Stimulated activated CD4-positive, alpha-beta T cell treated with anti-CD3 and anti-CD28 coated beads, TNF-alpha, amount 100 ng/mL, for 48 hours (primary cell): Measurements from ENCODE around the gene CCL25.

Source experiments
- DNase-seq, 3 donors: peaks; one replicate each; pipeline ENCODE4 v3.0.0-alpha.2; 2020; ENCODE audit warnings: low read depth in 3 of 3

The CCL25 gene

DNA sequence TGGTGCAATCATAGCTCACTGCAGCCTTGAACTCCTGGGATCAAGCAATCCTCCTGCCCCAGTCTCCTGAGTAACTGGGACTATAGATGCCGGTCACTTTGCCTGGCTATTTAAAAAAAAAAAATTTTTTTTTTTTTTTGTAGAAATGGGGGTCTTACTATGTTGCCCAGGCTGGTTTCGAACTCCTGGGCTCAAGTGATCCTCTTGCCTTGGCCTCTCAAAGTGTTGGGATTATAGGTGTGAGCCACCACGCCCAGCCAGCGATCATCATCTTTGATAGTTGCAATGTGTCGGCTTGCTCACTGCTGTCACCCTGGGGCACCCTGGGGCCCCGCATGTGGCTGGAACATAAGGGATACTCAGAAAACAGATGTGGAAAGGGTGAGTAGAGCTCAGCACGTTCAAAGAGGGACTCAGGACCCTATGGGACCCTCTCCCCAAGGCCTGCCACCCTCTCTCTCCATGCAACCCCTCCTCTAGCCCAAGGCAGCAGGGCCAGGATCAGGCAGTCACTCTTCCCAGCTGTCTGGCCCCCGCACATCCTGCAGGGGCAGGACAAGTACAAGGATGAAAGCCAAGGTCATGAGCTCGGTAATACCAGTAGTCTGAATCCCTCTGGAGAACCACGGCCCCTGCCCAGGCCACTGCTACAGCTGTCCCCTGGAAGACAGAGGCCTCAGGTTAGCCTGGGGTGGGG lies 6.5 kb upstream of the CCL25 start:
- DNase-seq, result no peak

DNA sequence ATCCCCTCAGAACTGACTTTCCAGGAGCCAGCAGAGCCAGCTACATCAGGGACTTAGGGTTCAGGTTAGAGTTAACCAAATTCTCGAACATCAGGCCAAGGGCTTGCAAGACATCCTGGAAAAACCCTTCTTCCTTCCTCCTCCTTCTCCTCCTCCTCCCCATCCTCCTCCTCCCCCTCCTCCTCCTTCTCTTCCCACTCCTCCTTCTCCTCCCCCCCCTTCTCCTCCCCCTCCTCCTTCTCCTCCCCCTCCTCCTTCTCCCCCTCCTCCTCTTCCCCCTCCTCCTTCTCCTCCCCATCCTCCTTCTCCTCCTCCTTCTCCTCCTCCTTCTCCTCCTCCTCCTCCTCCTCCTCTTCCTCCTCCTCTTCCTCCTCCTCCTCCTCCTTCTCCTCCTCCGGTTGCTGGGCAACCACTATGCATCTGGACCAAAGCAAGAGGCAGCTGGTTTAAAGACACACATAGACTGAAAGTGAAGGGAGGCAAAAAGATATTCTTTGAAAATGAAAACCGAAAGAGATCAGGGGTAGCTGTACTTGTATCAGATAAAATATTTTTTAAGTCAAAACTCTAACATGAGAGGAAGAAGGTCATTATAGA lies 5.9 kb upstream of the CCL25 start:
- no peak for DNase-seq

DNA sequence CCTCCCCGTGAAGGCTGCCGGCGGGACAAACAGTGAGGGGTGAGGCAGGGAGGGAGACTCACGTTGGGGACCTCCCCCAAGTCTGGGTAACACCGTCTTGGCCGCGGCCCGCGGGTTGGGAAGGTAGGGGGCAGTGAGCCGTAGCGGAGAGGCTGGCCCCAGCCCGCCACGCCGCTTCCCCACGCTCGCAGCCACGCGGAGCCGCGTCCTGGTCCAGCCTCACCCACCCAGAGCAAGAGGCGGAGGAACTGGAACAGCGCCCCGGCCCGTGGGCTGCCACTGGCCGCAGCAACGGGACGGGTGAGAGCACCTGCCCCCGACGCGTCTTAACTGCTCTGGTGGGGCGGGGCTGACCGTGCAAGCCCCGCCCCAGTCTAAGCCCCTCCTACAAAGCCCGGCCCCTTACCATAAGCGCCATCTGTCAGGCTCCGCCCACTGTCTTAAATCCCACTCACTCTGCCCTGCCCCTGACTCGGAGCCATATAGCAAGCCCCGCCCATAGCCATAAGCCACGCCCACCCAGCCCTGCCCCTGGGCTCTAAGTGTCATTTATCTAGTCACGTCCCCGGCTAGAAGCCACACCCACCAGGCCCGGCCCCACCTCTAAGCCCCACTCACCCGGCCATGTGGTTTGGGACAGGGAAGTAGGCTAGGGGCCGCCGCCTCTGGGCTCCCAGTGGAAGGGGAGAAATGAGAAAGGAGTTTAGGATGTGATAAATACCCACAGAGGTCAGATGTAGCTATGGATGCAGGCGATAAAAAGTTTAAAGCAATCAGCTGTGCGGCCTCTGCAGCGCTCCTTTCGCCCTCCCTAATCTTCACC lies 2.1 kb upstream of the CCL25 start:
- DNase-seq, result peak; percentile 87 to 96 (median 95)

DNA sequence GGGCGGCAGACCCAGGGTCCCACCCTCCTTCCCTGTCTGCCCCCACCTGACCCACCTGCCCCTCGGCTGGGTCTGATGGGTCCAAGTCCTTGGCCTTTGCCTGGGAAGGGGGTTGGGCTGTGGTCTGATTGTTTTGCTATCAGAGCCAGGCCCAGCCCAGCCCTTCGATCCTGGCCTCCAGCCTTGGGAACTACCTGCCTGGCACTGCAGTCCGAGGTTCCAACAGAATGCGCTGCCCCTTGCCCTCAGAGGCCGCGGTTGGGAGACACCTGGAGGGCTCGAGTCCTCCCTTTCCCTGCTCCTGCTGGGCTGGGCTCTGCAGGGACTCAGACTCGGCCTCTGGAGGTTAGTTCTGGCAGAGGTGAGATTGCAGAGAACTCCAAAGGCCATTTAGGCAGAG lies 1.6 kb downstream of the CCL25 start:
- no peak for DNase-seq

DNA sequence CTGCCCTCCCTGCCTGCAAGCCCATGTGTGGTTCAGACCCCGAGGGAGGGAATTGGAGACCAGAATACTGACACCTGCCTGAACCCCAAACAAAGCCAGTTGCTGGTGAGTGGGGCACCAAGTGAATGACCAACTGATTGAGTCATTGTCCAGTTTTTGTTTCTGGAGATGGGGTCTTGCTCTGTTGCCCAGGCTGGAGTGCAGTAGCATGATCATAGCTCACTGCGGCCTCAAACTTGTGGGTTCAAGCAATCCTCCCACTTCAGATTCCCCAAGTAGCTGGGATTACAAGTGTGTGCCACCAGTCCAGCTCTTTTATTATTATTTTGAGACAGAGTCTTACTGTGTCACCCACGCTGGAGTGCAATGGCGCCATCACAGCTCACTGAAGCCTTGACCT lies 4.0 kb downstream of the CCL25 start:
- DNase-seq, result no peak

DNA sequence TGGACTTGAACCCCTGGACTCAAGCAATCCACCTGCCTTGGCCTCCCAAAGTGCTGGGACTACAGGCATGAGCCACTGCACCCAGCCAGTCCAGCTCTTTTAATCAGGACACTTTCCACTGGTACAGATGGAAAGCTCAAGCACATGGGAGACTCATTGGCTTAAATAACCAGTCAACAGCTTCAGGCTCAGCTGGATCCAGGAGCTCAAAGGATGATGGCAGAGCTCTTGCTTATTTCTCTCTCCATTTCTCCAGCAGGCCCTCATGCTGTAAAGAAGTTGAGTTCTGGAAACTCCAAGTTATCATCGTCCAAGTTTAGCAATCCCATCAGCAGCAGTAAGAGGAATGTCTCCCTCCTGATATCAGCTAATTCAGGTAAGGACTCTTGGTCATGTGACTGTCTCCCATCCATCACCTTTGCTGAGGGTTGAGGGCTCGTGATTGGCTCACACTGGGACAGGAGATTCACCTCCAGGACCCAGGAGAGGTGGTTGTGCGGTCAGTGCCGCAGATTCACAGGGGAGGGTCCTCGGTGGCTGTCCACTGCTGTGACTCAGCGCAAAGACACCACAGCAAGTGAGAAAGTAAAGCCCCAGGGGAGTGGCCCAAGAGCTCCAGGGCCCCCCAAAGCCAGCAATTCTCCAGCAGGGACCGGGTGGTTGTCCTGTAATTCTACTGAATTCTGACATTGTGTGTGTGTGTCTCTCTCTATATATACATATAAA lies 5.1 kb downstream of the CCL25 start:
- DNase-seq, result no peak

DNA sequence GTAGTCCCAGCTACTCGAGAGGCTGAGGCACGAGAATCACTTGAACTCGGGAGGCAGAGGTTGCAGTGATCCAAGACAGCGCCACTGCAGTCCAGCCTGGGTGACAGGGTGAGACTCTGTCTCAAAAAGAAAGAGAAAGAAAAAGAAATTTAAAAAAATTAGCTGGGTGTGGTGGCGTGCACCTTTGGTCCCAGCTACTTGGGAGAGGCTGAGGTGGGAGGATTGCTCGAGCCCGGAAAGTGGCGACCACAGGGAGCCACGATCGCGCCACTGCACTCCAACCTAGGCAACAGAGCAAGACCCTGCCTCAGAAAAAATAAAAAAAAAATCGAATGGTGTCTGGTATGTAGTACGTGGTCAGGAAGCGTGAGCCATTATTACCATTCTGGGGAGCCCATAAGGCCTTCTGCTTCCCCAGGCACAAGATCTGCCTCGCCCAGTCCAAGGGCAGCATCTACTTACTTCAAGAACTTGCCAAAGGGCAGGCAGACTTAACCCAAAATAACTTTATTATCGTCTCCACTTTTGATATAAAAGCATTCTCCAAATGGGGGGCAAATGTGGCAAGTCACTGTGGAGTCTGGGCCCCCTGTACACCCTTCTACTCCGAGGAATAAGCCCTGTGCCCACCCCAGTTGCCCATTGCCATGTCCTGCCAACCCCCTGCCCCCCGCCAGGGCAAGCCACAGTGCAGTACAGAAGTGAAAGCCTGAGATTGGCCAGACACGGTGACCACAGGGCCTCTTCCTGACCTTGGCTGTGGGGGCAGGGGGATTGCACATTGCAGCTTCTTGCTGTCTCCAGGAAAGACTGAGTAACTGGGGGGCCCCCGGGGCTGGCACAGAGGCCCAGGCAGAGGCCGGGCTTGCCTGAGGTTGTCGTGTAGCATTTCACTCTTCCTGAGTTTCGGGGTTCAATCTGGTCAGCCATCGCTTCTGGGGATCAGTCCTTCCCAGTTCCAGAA lies 12.6 kb downstream of the CCL25 start:
- DNase-seq, result no peak

DNA sequence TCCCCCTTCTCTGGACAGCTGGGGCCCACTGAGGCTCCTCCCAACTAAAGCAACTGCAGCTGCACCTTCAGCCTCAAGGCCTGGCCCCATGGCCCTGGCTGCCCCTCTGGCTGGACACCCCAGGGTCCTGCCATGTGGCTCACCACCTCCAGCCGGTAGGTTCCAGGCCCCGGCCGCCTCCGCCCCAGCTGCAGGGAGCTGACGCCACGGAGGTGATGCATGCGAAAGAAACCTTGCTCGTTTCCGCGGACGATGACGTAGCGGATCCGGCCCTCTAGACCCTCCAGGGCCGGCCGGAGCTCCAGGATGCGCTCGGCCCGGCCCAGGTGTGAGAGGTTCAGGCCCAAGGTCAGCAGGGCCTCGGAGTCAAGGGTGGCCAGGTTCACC lies 13.3 kb downstream of the CCL25 start:
- no peak for DNase-seq

DNA sequence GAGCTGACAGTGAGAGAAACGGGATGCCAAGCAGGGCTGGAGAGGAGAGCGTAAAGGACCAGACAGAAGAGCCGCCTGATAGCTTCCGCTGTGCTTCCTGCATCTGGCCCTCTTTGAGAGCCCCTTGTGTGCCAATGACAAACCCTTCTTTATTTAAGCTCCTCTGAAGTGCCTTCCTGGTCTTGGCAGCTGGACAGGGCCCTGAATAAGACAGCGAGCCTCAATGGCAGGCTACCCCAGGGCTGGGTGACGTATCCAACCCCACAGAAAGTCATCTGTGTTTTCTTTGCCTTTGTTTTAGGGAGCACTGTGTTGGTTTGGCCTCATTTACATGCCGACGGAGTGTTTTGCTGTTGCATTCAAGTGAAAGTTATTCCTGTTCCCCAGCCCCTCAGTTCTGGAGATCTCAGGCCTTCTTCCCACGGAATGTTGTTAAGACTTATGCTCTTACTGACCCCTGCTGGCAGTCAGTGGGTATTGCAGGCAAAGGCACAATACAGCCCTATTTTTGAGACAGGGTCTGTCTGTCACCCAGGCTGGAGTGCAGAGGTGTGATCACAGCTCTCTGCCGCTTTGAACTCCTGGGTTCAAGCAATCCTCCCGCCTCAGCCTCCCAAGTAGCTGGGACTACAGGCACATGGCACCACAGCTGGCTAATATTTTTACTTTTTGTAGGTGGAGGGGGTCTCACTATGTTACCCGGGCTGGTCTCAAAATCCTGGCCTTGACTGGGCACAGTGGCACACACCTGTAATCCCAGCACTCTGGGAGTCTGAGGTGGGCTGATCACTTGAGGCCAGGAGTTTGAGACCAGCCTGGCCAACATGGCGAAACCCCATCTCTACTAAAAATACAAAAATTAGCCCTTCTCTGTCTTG lies 16.8 kb downstream of the CCL25 start:
- peak in 1 of 3 donors; percentile 12 for DNase-seq

DNA sequence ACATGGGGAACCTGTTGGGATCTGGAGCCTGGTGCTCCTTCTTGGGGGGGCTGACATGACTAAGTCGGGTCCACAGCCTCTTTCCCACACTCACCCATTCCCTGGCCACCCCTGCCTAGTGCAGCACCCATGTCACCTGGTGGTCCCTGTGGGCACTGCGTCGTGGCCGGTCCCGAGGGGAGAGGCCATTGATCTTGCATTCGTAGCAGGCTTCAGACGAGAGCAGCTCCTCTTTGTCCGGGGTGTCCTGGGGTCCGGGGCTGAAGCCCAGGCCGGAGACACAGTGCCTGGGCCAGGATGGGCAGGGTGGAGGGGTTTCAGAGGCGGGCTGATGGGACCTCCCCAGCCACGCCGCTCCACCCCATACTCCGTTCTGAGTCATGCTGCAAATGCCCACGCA lies 19.4 kb downstream of the CCL25 start:
- no peak for DNase-seq

DNA sequence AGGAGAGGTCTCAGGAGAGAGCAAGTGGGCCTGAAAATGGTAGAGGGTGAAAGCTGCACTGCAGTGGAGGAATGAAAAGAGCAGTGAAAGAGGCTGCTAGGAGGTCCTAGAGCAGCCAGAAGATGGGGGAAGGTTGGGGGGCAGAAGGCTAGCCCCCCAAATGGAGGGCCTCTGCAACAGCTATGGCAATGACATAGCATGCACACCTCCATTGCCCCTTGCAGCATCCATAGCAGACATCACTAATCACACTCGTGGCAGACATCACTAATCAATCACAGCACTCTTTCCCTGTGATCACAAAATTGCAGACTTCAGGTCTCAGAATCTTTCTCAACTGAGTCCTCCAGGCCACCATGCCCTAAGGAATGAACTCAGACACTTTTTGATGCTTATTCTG lies 21.9 kb downstream of the CCL25 start:
- no peak for DNase-seq

DNA sequence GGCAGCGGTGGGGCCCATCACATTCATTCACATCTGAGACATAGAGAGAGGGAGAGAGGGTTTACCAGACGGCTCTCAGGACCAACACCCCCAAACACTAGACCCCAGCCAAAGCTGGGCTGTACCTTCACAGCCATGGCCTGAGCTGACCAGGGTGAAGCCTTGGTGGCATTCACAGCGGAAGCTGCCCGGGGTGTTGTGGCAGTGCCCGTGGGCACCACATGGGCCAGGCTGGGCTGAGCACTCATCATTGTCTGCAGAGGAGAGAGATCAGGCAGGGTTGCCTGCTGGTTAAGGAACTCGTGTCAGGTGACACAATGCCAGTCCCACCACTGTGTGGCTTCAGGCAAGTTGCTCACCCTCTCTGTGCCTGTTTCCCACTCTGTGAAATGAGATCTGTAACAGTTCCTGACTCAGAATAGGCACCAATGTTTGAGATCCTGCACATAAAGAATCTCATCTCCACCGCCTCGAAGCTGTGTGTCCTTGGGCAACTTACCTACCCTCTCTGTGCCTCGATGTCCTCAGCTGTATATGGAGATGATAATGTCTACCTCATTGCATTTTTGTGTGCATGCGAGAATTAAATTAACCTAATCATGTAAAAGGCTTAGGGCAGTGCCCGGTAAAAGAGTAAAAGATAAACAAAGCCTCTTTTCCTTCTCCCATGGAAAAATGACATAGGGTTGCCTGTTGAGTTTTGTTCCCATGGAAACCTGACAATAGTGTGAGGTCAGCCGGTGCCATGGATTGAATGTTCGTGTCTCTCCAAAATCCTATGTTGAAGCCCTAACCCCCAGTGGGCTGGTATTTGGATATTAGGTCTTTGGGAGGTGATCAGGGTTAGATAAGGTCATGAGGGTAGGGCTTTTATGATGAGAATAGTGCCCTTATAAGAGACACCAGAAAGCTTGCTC lies 22.9 kb downstream of the CCL25 start:
- no peak for DNase-seq

DNA sequence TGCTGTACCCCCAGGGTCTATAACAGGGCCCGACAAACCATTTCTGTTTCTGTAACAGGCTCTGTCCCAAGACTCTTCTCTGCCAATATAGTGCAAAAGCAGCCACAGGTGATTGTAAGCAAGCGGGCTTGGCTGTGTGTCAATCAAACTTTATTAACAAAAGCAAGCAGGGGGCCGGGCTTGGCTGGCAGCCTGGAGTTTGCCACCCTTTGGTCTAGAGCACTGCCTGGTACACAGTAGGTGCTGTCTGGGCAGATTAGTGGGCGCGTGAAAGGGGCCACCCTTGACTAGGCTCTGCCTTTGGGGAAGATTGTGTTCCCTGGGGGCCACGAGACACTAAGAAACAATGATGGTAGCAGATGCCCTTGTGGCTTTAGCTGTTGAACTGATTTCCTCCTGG lies 27.4 kb downstream of the CCL25 start:
- no peak for DNase-seq

DNA sequence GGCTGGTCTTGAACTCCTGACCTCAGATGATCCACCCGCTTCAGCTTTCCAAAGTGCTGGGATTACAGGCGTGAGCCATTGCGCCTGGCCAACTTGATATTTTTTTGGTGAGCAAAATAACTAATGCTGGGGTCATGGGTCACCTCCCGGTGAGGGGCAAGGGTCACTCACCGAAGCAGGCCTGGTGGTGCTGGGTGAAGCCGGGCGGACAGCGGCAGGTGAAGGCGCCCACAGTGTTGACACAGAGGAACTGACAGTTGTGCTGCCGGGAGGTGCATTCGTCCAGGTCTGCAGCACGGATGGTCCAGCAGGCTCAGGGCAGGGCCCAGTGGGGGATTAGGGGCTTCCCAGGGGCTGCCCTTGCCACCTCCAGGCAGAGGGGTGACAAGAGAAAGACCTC lies 28.3 kb downstream of the CCL25 start:
- DNase-seq, result no peak

DNA sequence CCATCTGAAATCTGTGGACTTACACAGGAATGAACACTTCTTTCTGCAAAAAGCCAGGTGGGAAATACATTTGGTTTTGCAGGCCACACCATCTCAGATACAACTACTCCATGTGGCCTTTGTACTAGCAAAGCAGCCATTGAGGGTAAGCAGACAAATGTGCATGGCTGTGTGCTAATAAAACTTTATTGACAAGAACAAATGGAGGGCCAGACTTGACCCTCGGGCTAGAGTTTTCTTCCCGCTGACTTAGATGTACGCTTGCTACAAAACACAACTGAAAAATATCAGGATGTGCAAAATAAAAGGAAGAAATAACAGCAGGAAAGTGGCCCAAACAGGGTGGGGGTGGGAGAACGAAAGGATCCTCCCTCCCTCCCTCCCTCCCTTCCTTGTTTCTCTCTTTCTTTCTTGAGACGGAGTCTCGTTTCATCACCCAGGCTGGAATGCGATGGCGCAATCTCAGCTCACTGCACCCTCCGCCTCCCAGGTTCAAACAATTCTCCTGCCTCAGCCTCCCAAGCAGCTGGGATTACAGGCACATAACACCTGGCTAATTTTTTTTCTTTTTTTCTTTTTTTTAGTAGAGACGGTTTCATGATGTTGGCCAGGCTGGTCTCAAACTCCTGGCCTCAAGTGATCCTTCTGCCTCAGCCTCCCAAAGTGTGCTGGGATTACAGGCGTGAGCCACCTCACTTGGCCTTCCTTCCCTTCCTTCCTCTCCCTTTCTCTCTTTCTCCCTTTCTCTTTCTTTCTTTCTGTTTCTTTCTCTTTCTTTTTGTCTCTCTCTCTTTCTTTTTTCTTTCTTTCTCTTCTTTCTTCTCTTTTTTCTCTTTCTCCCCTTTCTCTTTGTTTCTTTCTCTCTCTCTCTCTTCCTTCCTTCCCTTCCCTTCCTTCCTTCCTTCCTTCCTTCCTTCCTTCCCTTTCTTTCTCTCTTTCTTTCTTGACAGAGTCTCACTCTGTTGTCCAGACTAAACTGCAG lies 29.3 kb downstream of the CCL25 start:
- no peak for DNase-seq

DNA sequence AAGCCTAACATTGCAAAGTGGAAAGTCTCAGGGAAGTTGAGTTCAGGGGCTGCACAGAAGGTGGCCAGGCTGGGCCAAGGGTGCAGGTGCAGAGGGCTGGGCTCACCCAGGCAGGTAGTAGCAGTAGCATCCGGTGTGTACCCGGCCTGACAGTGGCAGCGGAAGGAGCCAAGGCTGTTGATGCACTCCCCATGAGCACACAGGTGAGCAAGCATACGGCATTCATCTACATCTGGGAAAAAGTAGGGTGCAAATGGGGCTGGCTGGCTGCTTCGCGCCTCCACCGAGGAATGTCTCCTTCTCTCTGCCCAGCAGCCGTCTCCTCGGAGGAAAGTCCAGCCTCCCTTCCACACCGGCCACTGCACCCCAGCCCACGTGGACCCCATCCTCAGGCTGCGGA lies 30.6 kb downstream of the CCL25 start:
- no peak for DNase-seq

DNA sequence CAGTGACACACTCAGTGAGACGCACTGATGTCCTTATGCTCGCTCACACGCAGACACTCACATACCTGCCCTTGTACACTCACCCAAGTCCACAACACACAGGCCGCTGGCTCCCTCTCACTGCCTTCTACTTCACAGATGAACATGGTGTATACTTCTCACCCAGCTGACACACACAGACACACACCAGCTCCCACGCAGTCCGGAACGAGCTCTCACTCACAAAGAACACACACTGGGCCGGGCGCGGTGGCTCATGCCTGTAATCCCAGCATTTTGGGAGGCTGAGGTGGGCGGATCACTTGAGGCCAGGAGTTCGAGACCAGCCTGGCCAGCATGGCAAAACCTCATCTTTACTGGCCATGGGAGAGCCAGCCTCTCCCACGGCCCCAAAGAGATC lies 31.6 kb downstream of the CCL25 start:
- DNase-seq, result no peak
